NOMO-1 (cell line): ENCODE data around the gene WDR88.

ENCODE experiments used
- DNase-seq, 2 experiments: peaks; one replicate each; lab custom pipeline; 2025; ENCODE audit not compliant: unreplicated experiment in 2 of 2; lab: John Stamatoyannopoulos, UW

WDR88 gene

GRCh38 chr19:33132021-33132420, at the start of gene WDR88:
WDR88 (plus strand) TSS chr19:33132114; CDS start chr19:33132170, 56 bp downstream.
- no peak for DNase-seq

GRCh38 chr19:33085570-33086128, 46.3 kb upstream of the WDR88 start:
- no peak for DNase-seq

- no peak for DNase-seq
These were observed 45.0 kb upstream of the WDR88 start for GRCh38 chr19:33086955-33087354.

GRCh38 chr19:33089010-33089409, 42.9 kb upstream of the WDR88 start:
- no peak for DNase-seq

- no peak for DNase-seq
These were observed 41.7 kb upstream of the WDR88 start for GRCh38 chr19:33090179-33090578.

GRCh38 chr19:33093420-33094210, 38.3 kb upstream of the WDR88 start:
- no peak for DNase-seq

- DNase-seq = no peak
These were observed 37.4 kb upstream of the WDR88 start for GRCh38 chr19:33094436-33095067.

GRCh38 chr19:33096005-33096404, 35.9 kb upstream of the WDR88 start:
- no peak for DNase-seq

GRCh38 chr19:33098055-33098534, 33.8 kb upstream of the WDR88 start:
- no peak for DNase-seq

GRCh38 chr19:33100894-33101644, 30.8 kb upstream of the WDR88 start:
- no peak for DNase-seq

- no peak for DNase-seq
These were observed 29.0 kb upstream of the WDR88 start for GRCh38 chr19:33102893-33103292.

- DNase-seq = no peak
These were observed 23.8 kb upstream of the WDR88 start for GRCh38 chr19:33108161-33108560.

GRCh38 chr19:33110137-33110910, 21.6 kb upstream of the WDR88 start:
- DNase-seq = no peak

- DNase-seq = no peak
These were observed 20.3 kb upstream of the WDR88 start for GRCh38 chr19:33111587-33111986.

- DNase-seq = no peak
These were observed 17.6 kb upstream of the WDR88 start for GRCh38 chr19:33114312-33114711.

GRCh38 chr19:33117501-33117900, 14.4 kb upstream of the WDR88 start:
- DNase-seq = no peak

- DNase-seq = no peak
These were observed 13.3 kb upstream of the WDR88 start for GRCh38 chr19:33118643-33119042.

GRCh38 chr19:33124207-33125098, 7.5 kb upstream of the WDR88 start:
- no peak for DNase-seq

- peak; percentile 69 to 72 for DNase-seq
These were observed 6.0 kb upstream of the WDR88 start for GRCh38 chr19:33125929-33126388.
